Mesenchymal stem cell (in vitro differentiated cells and primary cell): ENCODE data around the gene ANO6.

Experiments
- DNase-seq: peaks from one replicate; pipeline ENCODE4 v3.0.0-alpha.2; 2013
- H2AFZ ChIP-seq: one replicate; pipeline ENCODE4 v1.6.1; 2013; ENCODE audit warnings: low read depth, mild to moderate bottlenecking, control low read depth, inconsistent platforms, low read length, moderate library complexity
- H2AK5ac ChIP-seq: 2 replicates; pipeline ENCODE4 v1.6.1; 2013; ENCODE audit warnings: low read length, moderate library complexity, mild to moderate bottlenecking, inconsistent platforms; ENCODE audit not compliant: severe bottlenecking
- H2BK120ac ChIP-seq: one replicate; pipeline ENCODE4 v1.6.1; 2013; ENCODE audit warnings: low read depth, mild to moderate bottlenecking, inconsistent platforms, low read length, moderate library complexity
- H2BK12ac ChIP-seq, 2 experiments: one replicate each; pipeline ENCODE4 v1.6.1; 2013; ENCODE audit warnings: inconsistent platforms in 2 of 2, low read length in 2 of 2, mild to moderate bottlenecking in 2 of 2, moderate library complexity in 2 of 2, control low read depth in 1 of 2
- H2BK15ac ChIP-seq: one replicate; pipeline ENCODE4 v1.6.1; 2013; ENCODE audit warnings: mild to moderate bottlenecking, low read depth, inconsistent platforms; ENCODE audit not compliant: poor library complexity, severe bottlenecking
- H2BK5ac ChIP-seq: 2 replicates; pipeline ENCODE4 v1.6.1; 2013; ENCODE audit warnings: low read depth, mild to moderate bottlenecking, low read length, control low read depth, inconsistent platforms; ENCODE audit not compliant: poor library complexity, severe bottlenecking
- H3K14ac ChIP-seq, 2 experiments: one replicate each; pipeline ENCODE4 v1.6.1; 2013; ENCODE audit warnings: inconsistent platforms in 2 of 2, low read length in 2 of 2, control low read depth in 1 of 2, mild to moderate bottlenecking in 1 of 2, moderate library complexity in 1 of 2
- H3K18ac ChIP-seq, 2 experiments: one replicate each; pipeline ENCODE4 v1.6.1; 2013; ENCODE audit warnings: inconsistent platforms in 2 of 2, low read length in 2 of 2, control low read depth in 1 of 2, low read depth in 1 of 2, mild to moderate bottlenecking in 1 of 2
- H3K23ac ChIP-seq, 2 experiments: one replicate each; pipeline ENCODE4 v1.6.1; 2013; ENCODE audit warnings: inconsistent platforms in 2 of 2, low read length in 2 of 2, mild to moderate bottlenecking in 2 of 2, moderate library complexity in 2 of 2, control low read depth in 1 of 2
- H3K27ac ChIP-seq: 2 replicates; pipeline ENCODE4 v1.5.1; 2013; ENCODE audit warnings: mild to moderate bottlenecking, moderate library complexity, low read length, control low read depth, inconsistent platforms; ENCODE audit not compliant: poor library complexity, severe bottlenecking
- H3K27me3 ChIP-seq, 2 experiments: 2 replicates each; pipeline versions ENCODE4 v1.6.1 to v1.7.0; 2013; ENCODE audit warnings: low read length in 2 of 2, mild to moderate bottlenecking in 2 of 2, moderate library complexity in 2 of 2, control low read depth in 1 of 2, inconsistent platforms in 1 of 2; ENCODE audit not compliant: control insufficient read depth in 1 of 2, insufficient read depth in 1 of 2
- H3K36me3 ChIP-seq, 2 experiments: 2 replicates each; pipeline versions ENCODE4 v1.6.1 to v1.7.0; 2013; ENCODE audit warnings: low read length in 2 of 2, control low read depth in 1 of 2, inconsistent platforms in 1 of 2, low read depth in 1 of 2, mild to moderate bottlenecking in 1 of 2; ENCODE audit not compliant: insufficient read depth in 2 of 2, control insufficient read depth in 1 of 2
- H3K4ac ChIP-seq, 2 experiments: one replicate each; pipeline ENCODE4 v1.6.1; 2013; ENCODE audit warnings: inconsistent platforms in 2 of 2, low read length in 2 of 2, mild to moderate bottlenecking in 2 of 2, moderate library complexity in 2 of 2, control low read depth in 1 of 2, low read depth in 1 of 2
- H3K4me1 ChIP-seq: 2 replicates; pipeline ENCODE4 v1.6.1; 2013; ENCODE audit warnings: low read depth, low read length, control low read depth; ENCODE audit not compliant: control insufficient read depth, insufficient read depth
- H3K4me2 ChIP-seq: 2 replicates; pipeline ENCODE4 v1.6.1; 2013; ENCODE audit warnings: low read length, mild to moderate bottlenecking, inconsistent platforms; ENCODE audit not compliant: poor library complexity, severe bottlenecking
- H3K4me3 ChIP-seq, 2 experiments: 2 replicates each; pipeline versions ENCODE4 v1.5.1 to v1.7.0; 2013; ENCODE audit warnings: low read length in 2 of 2, mild to moderate bottlenecking in 2 of 2, control low read depth in 1 of 2, low read depth in 1 of 2; ENCODE audit not compliant: insufficient read depth in 1 of 2
- H3K79me1 ChIP-seq: replicated peaks from 2 replicates; pipeline ENCODE4 v1.6.1; 2013; ENCODE audit warnings: mild to moderate bottlenecking, control low read depth, low read length, inconsistent platforms; ENCODE audit not compliant: poor library complexity, severe bottlenecking
- H3K9ac ChIP-seq: 2 replicates; pipeline ENCODE4 v1.7.0; 2013; ENCODE audit warnings: mild to moderate bottlenecking, low read length, moderate library complexity
- H3K9me3 ChIP-seq: 2 replicates; pipeline ENCODE4 v1.7.0; 2013; ENCODE audit warnings: mild to moderate bottlenecking, low read length; ENCODE audit not compliant: control insufficient read depth
- H4K8ac ChIP-seq: one replicate; pipeline ENCODE4 v1.6.1; 2013; ENCODE audit warnings: inconsistent platforms, mild to moderate bottlenecking, low read length, moderate library complexity
- H4K91ac ChIP-seq: one replicate; pipeline ENCODE4 v1.6.1; 2013; ENCODE audit warnings: mild to moderate bottlenecking, low read length, inconsistent platforms
- WGBS: methylation state at CpG from one replicate; pipeline ENCODE4 v1.1.7; 2013; ENCODE audit warnings: mixed read lengths; 5-methylcytosine and 5-hydroxymethylcytosine counted together

ANO6 gene

DNA sequence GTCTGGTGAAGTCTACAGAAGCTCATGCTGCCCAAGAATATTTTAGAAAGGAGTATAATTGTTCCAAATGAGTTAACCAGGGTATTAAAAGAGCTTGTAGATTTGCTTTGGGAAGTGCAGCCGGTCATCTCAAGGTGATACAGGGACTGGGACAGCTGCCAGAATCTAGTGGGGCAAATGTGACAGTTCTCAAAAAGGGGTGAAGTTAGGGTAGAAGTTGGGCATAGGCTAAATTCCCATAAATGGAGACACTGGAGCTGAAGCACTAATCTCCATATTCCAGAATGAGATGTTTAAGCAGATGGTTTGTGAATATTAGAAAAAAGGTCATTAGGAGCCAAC, 94.7 kb downstream of the ANO6 start:
- Histone ChIP-seq H3K4me2 (no peak overlapping the region), H2AFZ (no peak overlapping the region), H3K36me3 (peaks cover 3 to 21% of the 10 kb centered on the region in 2 experiments), H3K9ac (peak overlapping the region; percentile 41), H2BK12ac (no peak overlapping the region), H2BK15ac (no peak overlapping the region), H3K27me3 (no peaks in the 10 kb centered on the region), H4K91ac (no peak overlapping the region), H3K79me1 (peaks cover 38% of the 10 kb centered on the region), H2BK120ac (no peak overlapping the region), H3K18ac (no peak overlapping the region), H2BK5ac (no peak overlapping the region), H3K14ac (no peak overlapping the region), H3K27ac (no peak overlapping the region), H3K4me3 (no peak overlapping the region), H3K4ac (no peak overlapping the region), H3K23ac (no peak overlapping the region), H4K8ac (no peak overlapping the region), H2AK5ac (no peak overlapping the region), H3K9me3 (peaks cover 3% of the 10 kb centered on the region), H3K4me1 (no peaks in the 10 kb centered on the region)
- DNase-seq: no peak
- 100% methylated on average over 1 of the region's 1 CpG for WGBS

DNA sequence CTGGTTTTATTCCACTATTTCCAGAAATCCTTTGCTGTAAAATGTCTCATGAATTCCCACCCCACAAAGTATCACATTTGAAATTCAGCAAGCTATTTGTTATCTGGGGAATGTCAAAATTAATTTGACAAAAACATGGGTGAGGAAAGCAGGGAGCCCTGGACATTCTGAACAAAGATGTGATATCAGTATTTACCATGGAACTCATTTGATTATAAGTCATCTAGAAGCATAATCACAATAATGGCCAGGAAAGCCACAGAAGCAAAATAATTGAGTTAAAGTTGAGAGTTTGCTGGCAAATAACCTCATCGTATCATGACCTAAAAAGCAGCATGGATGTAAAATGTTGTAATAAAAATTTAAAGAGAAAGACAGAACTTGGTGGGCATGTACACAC, 96.1 kb downstream of the ANO6 start:
- H3K27ac ChIP-seq: no peak overlapping the region
- H2AFZ ChIP-seq: no peak overlapping the region
- no peak overlapping the region for H4K8ac ChIP-seq
- H3K9me3 ChIP-seq: peaks cover 3% of the 10 kb centered on the region
- no peak overlapping the region for H3K14ac ChIP-seq
- no peaks in the 10 kb centered on the region for H3K4me1 ChIP-seq
- H3K9ac ChIP-seq: no peak overlapping the region
- no peak overlapping the region for H3K23ac ChIP-seq
- no peak overlapping the region for H2BK15ac ChIP-seq
- H2BK120ac ChIP-seq: no peak overlapping the region
- H2BK5ac ChIP-seq: no peak overlapping the region
- no peak overlapping the region for H2AK5ac ChIP-seq
- no peak overlapping the region for H3K4me3 ChIP-seq
- H3K4me2 ChIP-seq: no peak overlapping the region
- 100% methylated on average over 1 of the region's 1 CpG for WGBS
- no peak for DNase-seq
- H3K27me3 ChIP-seq: no peaks in the 10 kb centered on the region
- no peak overlapping the region for H2BK12ac ChIP-seq
- H3K4ac ChIP-seq: no peak overlapping the region
- no peak overlapping the region for H4K91ac ChIP-seq
- no peak overlapping the region for H3K18ac ChIP-seq
- H3K79me1 ChIP-seq: peaks cover 32% of the 10 kb centered on the region
- peaks cover 3 to 30% of the 10 kb centered on the region in 2 experiments for H3K36me3 ChIP-seq

DNA sequence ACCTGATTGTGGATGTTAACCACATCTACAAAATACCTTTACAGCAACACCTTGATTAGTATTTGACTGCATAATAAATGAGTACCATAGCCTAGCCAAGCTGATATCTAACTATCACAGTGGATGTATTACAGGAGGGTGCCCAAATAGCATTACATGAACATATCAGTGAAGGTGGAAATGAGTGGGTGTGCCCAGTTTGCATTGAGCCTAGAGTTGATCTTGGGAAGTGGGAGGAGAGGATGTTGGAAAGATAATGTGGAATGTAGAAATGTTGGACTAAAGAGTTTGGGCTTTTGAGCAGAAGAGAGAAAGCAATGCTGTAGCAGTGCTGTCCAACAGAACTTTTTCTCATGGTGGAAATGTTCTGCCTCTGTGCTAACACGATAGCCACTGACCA, 98.9 kb downstream of the ANO6 start:
- Histone ChIP-seq H3K36me3 (peaks cover 3 to 30% of the 10 kb centered on the region in 2 experiments), H3K4me1 (no peaks in the 10 kb centered on the region), H3K79me1 (peaks cover 17% of the 10 kb centered on the region), H3K14ac (no peak overlapping the region), H2BK12ac (no peak overlapping the region), H3K9me3 (peaks cover 3% of the 10 kb centered on the region), H3K4me3 (no peak overlapping the region), H3K18ac (no peak overlapping the region), H2BK5ac (no peak overlapping the region), H3K27me3 (no peaks in the 10 kb centered on the region), H2AK5ac (no peak overlapping the region), H2BK15ac (no peak overlapping the region), H4K8ac (no peak overlapping the region), H3K27ac (no peak overlapping the region), H3K4me2 (no peak overlapping the region), H2BK120ac (no peak overlapping the region), H3K23ac (no peak overlapping the region), H3K9ac (no peak overlapping the region), H3K4ac (no peak overlapping the region), H4K91ac (no peak overlapping the region), H2AFZ (no peak overlapping the region)
- no peak for DNase-seq
- 86% methylated on average over 1 of the region's 1 CpG for WGBS

DNA sequence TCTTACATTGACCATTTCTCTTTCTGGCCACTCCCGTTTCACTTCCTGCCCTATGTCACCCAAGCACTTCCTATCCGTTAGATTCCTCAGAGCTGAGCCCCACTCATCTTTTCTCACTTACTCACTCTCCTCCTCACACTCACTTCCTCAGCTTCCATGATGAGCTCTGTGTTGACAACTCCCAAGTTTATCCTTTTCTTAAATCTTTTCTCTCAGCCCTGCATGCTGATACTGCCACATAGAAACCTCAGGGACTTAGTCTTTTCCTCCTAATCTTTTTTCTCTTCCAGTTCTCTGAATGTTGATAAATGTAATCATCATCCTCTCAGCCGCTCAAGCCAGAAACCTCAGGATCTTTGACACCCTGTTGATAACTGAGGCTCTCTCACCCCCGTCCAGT, 99.6 kb downstream of the ANO6 start:
- Histone ChIP-seq H3K9ac (no peak overlapping the region), H2AFZ (no peak overlapping the region), H3K18ac (no peak overlapping the region), H3K4ac (no peak overlapping the region), H2BK5ac (no peak overlapping the region), H4K8ac (no peak overlapping the region), H3K9me3 (peaks cover 3% of the 10 kb centered on the region), H3K79me1 (peaks cover 14% of the 10 kb centered on the region), H4K91ac (no peak overlapping the region), H3K27ac (no peak overlapping the region), H3K4me3 (no peak overlapping the region), H2AK5ac (no peak overlapping the region), H2BK12ac (no peak overlapping the region), H3K4me1 (no peaks in the 10 kb centered on the region), H2BK15ac (no peak overlapping the region), H3K27me3 (no peaks in the 10 kb centered on the region), H2BK120ac (no peak overlapping the region), H3K23ac (no peak overlapping the region), H3K36me3 (peaks cover 3 to 30% of the 10 kb centered on the region in 2 experiments), H3K14ac (no peak overlapping the region), H3K4me2 (no peak overlapping the region)
- DNase-seq: no peak
- WGBS: 89% methylated on average over 4 of the region's 4 CpGs
